Duodenal mucosa (tissue), 2 donors: ENCODE data around the gene IDS.
A peak's percentile ranks its signal among the peaks of the same experiment; 100 is the strongest.
"Not testable (repeated sequence)": the region's sequence is repeated elsewhere in the genome, so short reads cannot be mapped to it uniquely, and the experiment has no call there.

ENCODE experiments used
- H3K27ac ChIP-seq: one replicate; pipeline ENCODE4 v1.7.0; 2013; ENCODE audit warnings: low read depth, low read length
- H3K27me3 ChIP-seq, 2 donors: one replicate each; pipeline ENCODE4 v1.7.0; 2013; ENCODE audit warnings: low read length in 2 of 2, control low read depth in 1 of 2; ENCODE audit not compliant: insufficient read depth in 2 of 2, control insufficient read depth in 1 of 2
- H3K36me3 ChIP-seq, 2 donors: one replicate each; pipeline ENCODE4 v1.7.0; 2013; ENCODE audit warnings: low read length in 2 of 2, control low read depth in 1 of 2; ENCODE audit not compliant: insufficient read depth in 2 of 2, control insufficient read depth in 1 of 2
- H3K4me1 ChIP-seq, 2 donors: one replicate each; pipeline ENCODE4 v1.7.0; 2013; ENCODE audit warnings: low read length in 2 of 2, control low read depth in 1 of 2; ENCODE audit not compliant: insufficient read depth in 2 of 2, control insufficient read depth in 1 of 2
- H3K4me3 ChIP-seq, 2 donors: one replicate each; pipeline ENCODE4 v1.7.0; 2013; ENCODE audit warnings: low read length in 2 of 2, low read depth in 1 of 2
- H3K9ac ChIP-seq, 2 donors: one replicate each; pipeline ENCODE4 v1.7.0; 2013; ENCODE audit warnings: low read length in 2 of 2, low read depth in 1 of 2
- H3K9me3 ChIP-seq, 2 donors: one replicate each; pipeline ENCODE4 v1.7.0; 2013; ENCODE audit warnings: low read length in 2 of 2, control low read depth in 1 of 2; ENCODE audit not compliant: control insufficient read depth in 1 of 2

IDS gene

GRCh38 chrX:149515954-149516602, 11.0 kb upstream of the IDS start:
- Histone ChIP-seq H3K27me3 (no peaks in the 10 kb centered on the region), H3K27ac (no peak overlapping the region), H3K9ac (no peak overlapping the region), H3K4me1 (peaks cover 4 to 6% of the 10 kb centered on the region in 2 donors), H3K9me3 (no peaks in the 10 kb centered on the region), H3K36me3 (no peaks in the 10 kb centered on the region), H3K4me3 (no peak overlapping the region)

- H3K9me3 ChIP-seq = no peaks in the 10 kb centered on the region
- H3K27ac ChIP-seq = no peak overlapping the region
- peaks cover 4 to 6% of the 10 kb centered on the region in 2 donors for H3K4me1 ChIP-seq
- H3K36me3 ChIP-seq = no peaks in the 10 kb centered on the region
- H3K4me3 ChIP-seq = no peak overlapping the region
- no peak overlapping the region for H3K9ac ChIP-seq
- H3K27me3 ChIP-seq = no peaks in the 10 kb centered on the region
Observed at GRCh38 chrX:149513825-149514428, 8.8 kb upstream of the IDS start.

GRCh38 chrX:149512225-149512885, 7.2 kb upstream of the IDS start:
- H3K9ac ChIP-seq = no peak overlapping the region
- H3K27ac ChIP-seq = no peak overlapping the region

DNA sequence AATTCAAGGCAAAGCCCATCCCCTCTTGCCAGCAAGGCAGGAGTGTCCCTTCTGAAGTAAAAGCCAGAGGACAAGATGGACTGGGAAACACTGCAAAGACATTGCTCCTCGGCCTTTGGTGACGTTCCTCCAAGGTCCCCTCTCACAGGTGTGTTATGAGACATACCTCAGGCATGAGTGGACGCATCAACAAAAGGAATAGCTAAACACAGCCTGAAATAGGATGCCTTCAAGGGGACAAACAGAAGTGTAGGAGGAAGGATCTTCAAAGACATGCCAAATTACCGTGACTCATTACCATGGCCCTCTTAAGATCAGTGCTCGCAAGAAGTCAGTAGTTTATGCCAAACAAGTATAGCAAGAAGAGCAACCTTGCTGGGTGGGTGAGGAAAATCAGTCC, 6.0 kb upstream of the IDS start:
- Histone ChIP-seq H3K9me3 (no peaks in the 10 kb centered on the region), H3K4me3 (no peak overlapping the region), H3K27ac (no peak overlapping the region), H3K9ac (no peak overlapping the region), H3K36me3 (no peaks in the 10 kb centered on the region), H3K27me3 (no peaks in the 10 kb centered on the region), H3K4me1 (peaks cover 4 to 6% of the 10 kb centered on the region in 2 donors)

More at GRCh38 chrX:149512225-149512885, 7.2 kb upstream of the IDS start:
- no peaks in the 10 kb centered on the region for H3K36me3 ChIP-seq
- H3K9me3 ChIP-seq = no peaks in the 10 kb centered on the region
- no peak overlapping the region for H3K4me3 ChIP-seq
- no peaks in the 10 kb centered on the region for H3K27me3 ChIP-seq
- peaks cover 4 to 6% of the 10 kb centered on the region in 2 donors for H3K4me1 ChIP-seq

- Histone ChIP-seq H3K4me3 (no peak overlapping the region), H3K36me3 (no peaks in the 10 kb centered on the region), H3K27me3 (no peaks in the 10 kb centered on the region), H3K27ac (no peak overlapping the region), H3K9ac (no peak overlapping the region), H3K4me1 (peaks cover 4 to 6% of the 10 kb centered on the region in 2 donors), H3K9me3 (no peaks in the 10 kb centered on the region)
Observed at GRCh38 chrX:149510386-149510785, 5.3 kb upstream of the IDS start.

- H3K9me3 ChIP-seq = no peaks in the 10 kb centered on the region
- H3K36me3 ChIP-seq = no peaks in the 10 kb centered on the region
- no peaks in the 10 kb centered on the region for H3K27me3 ChIP-seq
- no peak overlapping the region for H3K4me3 ChIP-seq
- H3K4me1 ChIP-seq = peaks cover 0 to 10% of the 10 kb centered on the region in 2 donors
- no peak overlapping the region for H3K9ac ChIP-seq
- H3K27ac ChIP-seq = no peak overlapping the region
Observed at GRCh38 chrX:149508467-149508866, 3.4 kb upstream of the IDS start.

GRCh38 chrX:149506349-149506748, 1.2 kb upstream of the IDS start:
- no peak overlapping the region for H3K4me3 ChIP-seq
- H3K27me3 ChIP-seq = no peaks in the 10 kb centered on the region
- no peaks in the 10 kb centered on the region for H3K9me3 ChIP-seq
- H3K36me3 ChIP-seq = peaks cover 3 to 11% of the 10 kb centered on the region in 2 donors
- no peak overlapping the region for H3K27ac ChIP-seq
- H3K4me1 ChIP-seq = peaks cover 0 to 10% of the 10 kb centered on the region in 2 donors
- H3K9ac ChIP-seq = no peak overlapping the region

- H3K36me3 ChIP-seq = peaks cover 3 to 16% of the 10 kb centered on the region in 2 donors
- H3K27me3 ChIP-seq = no peaks in the 10 kb centered on the region
- H3K9me3 ChIP-seq = no peaks in the 10 kb centered on the region
- peaks cover 0 to 10% of the 10 kb centered on the region in 2 donors for H3K4me1 ChIP-seq
- H3K9ac ChIP-seq = no peak overlapping the region
- no peak overlapping the region for H3K27ac ChIP-seq
- H3K4me3 ChIP-seq = peak overlapping the region; percentile 50 to 74
Observed at GRCh38 chrX:149505671-149506070, 565 bp upstream of the IDS start.

DNA sequence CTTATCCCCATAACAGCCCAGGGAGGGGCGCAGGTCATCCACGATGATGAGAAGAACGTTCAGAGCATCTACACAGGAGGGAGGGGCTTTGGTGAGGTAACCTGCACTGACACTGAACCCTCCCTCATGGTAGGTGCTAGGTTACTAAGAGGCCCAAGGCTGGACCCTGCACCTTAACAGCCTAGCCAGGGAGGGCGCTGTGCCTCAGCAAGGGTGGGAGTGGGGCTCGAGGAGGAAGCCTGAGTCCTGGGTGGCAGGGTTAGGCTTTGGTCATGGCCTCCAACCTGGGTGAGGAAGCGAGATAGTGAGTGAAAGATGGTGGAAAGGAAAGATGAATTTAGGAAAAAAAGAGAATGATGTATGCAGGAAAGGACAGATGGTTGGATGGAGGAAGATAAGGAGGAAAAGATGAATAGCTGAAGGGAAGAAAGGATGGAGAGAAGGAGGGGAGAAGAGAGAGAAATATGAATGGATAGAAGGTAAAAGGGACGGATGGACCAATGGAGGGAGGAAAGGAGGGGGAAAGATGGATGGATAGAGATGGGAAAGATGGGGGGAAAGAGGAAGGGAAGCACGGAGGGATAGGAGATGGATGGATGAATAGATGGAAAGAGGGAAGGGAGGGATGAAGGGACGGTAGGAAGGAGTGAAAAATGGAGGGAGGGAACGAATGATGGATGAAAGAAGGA, 736 bp downstream of the IDS start:
- no peaks in the 10 kb centered on the region for H3K27me3 ChIP-seq
- H3K4me3 ChIP-seq = peak overlapping the region; percentile 72 to 74
- peak overlapping the region; percentile 63 to 86 for H3K9ac ChIP-seq
- H3K36me3 ChIP-seq = peaks cover 3 to 21% of the 10 kb centered on the region in 2 donors
- H3K4me1 ChIP-seq = peaks cover 0 to 10% of the 10 kb centered on the region in 2 donors
- peak overlapping the region; percentile 78 for H3K27ac ChIP-seq
- H3K9me3 ChIP-seq = no peaks in the 10 kb centered on the region

GRCh38 chrX:149503446-149503845, 1.7 kb downstream of the IDS start:
- peaks cover 3 to 21% of the 10 kb centered on the region in 2 donors for H3K36me3 ChIP-seq
- not testable (repeated sequence) for H3K27me3 ChIP-seq, H3K9ac ChIP-seq, H3K27ac ChIP-seq, H3K9me3 ChIP-seq, H3K4me1 ChIP-seq, H3K4me3 ChIP-seq
